ENCODE measurements around the gene DEGS2.

DEGS2 gene

GRCh38 chr14:100176811-100177327, 17.4 kb upstream of the DEGS2 start:
- Histone ChIP-seq H3K4me3 (ENCODE audit: low read depth, low read length) (no peak overlapping the region), H3K27me3 (ENCODE audit: control insufficient read depth, insufficient read depth, low read length) (peaks cover 5% of the 10 kb centered on the region; the same call in 1 of the 2 replicates), H3K36me3 (ENCODE audit: control insufficient read depth, insufficient read depth, low read length) (no peaks in the 10 kb centered on the region), H3K9ac (ENCODE audit: low read length) (no peak overlapping the region), H3K4me1 (ENCODE audit: control insufficient read depth, insufficient read depth, low read length) (no peaks in the 10 kb centered on the region), H3K27ac (ENCODE audit: low read depth, low read length) (no peak overlapping the region), H3K9me3 (ENCODE audit: control insufficient read depth, insufficient read depth, low read depth, low read length) (no peaks in the 10 kb centered on the region)

DNA sequence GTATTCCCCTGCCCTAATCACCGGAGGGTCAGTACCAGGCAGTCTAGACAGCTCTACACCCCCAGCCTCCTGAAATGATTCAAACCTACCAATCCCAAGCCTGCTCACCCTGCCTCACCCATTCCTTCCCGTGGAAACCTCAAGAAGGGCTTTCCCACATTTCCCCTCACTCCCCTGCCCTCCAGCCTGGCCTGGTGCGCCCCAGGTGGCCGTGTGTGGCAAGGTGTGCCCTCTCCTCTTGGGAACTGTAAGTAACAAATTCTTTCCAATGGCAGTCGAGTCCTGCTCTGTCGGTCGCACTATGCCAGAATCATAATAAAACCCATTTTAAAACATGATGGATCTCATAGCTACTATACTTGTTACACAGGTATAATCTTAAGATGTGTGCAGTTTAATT, 13.9 kb upstream of the DEGS2 start:
- H3K36me3 ChIP-seq (ENCODE audit: control insufficient read depth, insufficient read depth, low read length), result no peaks in the 10 kb centered on the region

DNA sequence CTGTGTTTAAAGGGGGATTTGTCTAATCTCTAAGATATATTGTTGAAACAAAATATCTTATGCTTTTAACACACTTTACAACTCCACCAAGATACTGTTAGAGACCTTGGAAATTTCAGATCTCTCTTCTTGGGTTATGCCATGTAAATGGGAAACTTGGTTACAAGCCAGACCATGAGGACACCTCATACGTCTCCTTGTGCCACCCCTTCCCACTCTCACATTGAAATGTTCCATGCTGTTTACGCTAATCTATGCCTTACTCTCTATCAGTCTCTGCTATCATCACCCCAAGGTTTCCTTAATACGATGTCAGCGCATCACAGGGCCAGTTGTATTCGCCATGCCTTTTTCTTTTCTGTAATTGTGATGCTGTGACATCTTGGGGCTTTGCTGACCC, 13.4 kb upstream of the DEGS2 start:
- Histone ChIP-seq H3K9me3 (ENCODE audit: control insufficient read depth, insufficient read depth, low read depth, low read length) (no peaks in the 10 kb centered on the region), H3K4me3 (ENCODE audit: low read depth, low read length) (no peak overlapping the region), H3K4me1 (ENCODE audit: control insufficient read depth, insufficient read depth, low read length) (no peaks in the 10 kb centered on the region), H3K27ac (ENCODE audit: low read depth, low read length) (no peak overlapping the region), H3K9ac (ENCODE audit: low read length) (no peak overlapping the region), H3K36me3 (ENCODE audit: control insufficient read depth, insufficient read depth, low read length) (no peaks in the 10 kb centered on the region), H3K27me3 (ENCODE audit: control insufficient read depth, insufficient read depth, low read length) (peaks cover 8% of the 10 kb centered on the region; the same call in 1 of the 2 replicates)

More for the DNA sequence above, 13.9 kb upstream of the DEGS2 start:
- H3K4me1 ChIP-seq (ENCODE audit: control insufficient read depth, insufficient read depth, low read length), result no peaks in the 10 kb centered on the region
- H3K27ac ChIP-seq (ENCODE audit: low read depth, low read length), result no peak overlapping the region
- no peaks in the 10 kb centered on the region for H3K9me3 ChIP-seq (ENCODE audit: control insufficient read depth, insufficient read depth, low read depth, low read length)
- peaks cover 8% of the 10 kb centered on the region; the same call in 1 of the 2 replicates for H3K27me3 ChIP-seq (ENCODE audit: control insufficient read depth, insufficient read depth, low read length)
- no peak overlapping the region for H3K4me3 ChIP-seq (ENCODE audit: low read depth, low read length)
- H3K9ac ChIP-seq (ENCODE audit: low read length), result no peak overlapping the region

DNA sequence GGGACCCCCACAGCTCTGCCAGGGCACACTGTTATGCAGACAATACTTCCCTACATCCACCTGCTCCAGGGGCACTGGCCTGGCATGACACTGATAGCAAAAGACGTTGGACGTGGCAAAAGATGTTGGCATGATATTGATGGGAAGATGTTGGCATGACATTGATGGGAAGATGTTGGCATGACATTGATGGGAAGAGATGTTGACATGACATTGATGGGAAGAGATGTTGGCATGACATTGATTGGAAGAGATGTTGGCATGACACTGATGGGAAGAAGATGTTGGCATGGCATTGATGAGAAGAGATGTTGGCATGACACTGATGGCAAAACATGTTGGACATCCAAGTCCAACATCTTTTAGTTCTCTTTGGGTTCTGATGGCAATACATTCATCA, 11.4 kb upstream of the DEGS2 start:
- H3K27ac ChIP-seq (ENCODE audit: low read depth, low read length), result no peak overlapping the region
- H3K4me1 ChIP-seq (ENCODE audit: control insufficient read depth, insufficient read depth, low read length), result peaks cover 5% of the 10 kb centered on the region; the same call in 1 of the 2 replicates
- peaks cover 17% of the 10 kb centered on the region for H3K27me3 ChIP-seq (ENCODE audit: control insufficient read depth, insufficient read depth, low read length)
- no peaks in the 10 kb centered on the region for H3K36me3 ChIP-seq (ENCODE audit: control insufficient read depth, insufficient read depth, low read length)
- no peaks in the 10 kb centered on the region for H3K9me3 ChIP-seq (ENCODE audit: control insufficient read depth, insufficient read depth, low read depth, low read length)
- H3K4me3 ChIP-seq (ENCODE audit: low read depth, low read length), result no peak overlapping the region
- no peak overlapping the region for H3K9ac ChIP-seq (ENCODE audit: low read length)

DNA sequence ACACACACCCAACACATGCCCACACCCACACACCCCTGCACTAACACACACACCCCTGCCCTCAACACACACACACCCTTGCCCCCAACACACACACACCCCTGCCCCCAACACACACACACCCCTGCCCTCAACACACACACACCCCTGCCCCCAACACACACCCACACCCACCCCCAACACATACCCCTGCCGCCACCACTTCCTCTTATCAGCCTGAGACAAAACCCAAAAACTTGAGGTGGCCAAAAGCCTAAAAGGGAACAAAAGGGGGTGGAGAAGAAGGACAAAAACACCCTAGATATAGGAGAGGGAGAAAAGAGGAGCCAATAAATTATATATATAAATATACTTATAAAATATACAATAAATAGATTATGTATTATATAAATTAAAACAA, 9.1 kb upstream of the DEGS2 start:
- Histone ChIP-seq H3K4me1 (ENCODE audit: control insufficient read depth, insufficient read depth, low read length) (peaks cover 5% of the 10 kb centered on the region; the same call in 1 of the 2 replicates), H3K27me3 (ENCODE audit: control insufficient read depth, insufficient read depth, low read length) (peaks cover 36% of the 10 kb centered on the region), H3K4me3 (ENCODE audit: low read depth, low read length) (no peak overlapping the region), H3K9ac (ENCODE audit: low read length) (no peak overlapping the region), H3K36me3 (ENCODE audit: control insufficient read depth, insufficient read depth, low read length) (no peaks in the 10 kb centered on the region), H3K27ac (ENCODE audit: low read depth, low read length) (no peak overlapping the region), H3K9me3 (ENCODE audit: control insufficient read depth, insufficient read depth, low read depth, low read length) (no peaks in the 10 kb centered on the region)

DNA sequence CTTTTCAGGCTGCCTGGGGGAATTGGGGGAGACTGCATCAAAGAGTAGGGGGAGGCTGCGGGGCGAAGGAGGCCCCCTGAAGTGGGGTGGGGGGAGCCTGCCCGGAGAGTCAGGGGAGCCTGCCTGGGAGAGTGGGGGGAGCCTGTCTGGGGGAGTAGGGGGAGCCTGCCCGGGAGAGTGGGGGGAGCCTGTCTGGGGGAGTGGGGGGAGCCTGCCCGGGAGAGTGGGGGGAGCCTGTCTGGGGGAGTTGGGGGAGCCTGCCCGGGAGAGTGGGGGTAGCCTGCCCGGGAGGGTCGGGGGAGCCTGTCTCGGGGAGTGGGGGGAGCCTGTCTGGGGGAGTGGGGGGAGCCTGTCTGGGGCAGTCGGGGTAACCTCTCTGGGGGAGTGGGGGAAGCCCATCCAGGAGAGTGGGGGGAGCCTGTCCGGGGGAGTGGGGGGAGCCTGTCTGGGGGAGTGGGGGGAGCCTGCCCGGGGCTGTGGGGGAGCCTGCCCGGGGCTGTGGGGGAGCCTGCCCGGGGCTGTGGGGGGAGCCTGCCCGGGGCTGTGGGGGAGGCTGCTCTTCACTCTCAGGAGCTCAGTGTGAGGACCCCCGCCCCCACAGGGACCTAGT, 6.5 kb upstream of the DEGS2 start:
- H3K4me1 ChIP-seq (ENCODE audit: control insufficient read depth, insufficient read depth, low read length), result peaks cover 5% of the 10 kb centered on the region; the same call in 1 of the 2 replicates
- H3K9me3 ChIP-seq (ENCODE audit: control insufficient read depth, insufficient read depth, low read depth, low read length), result no peaks in the 10 kb centered on the region
- peak overlapping the region; percentile 45; the same call in 1 of the 2 replicates for H3K4me3 ChIP-seq (ENCODE audit: low read depth, low read length)
- no peaks in the 10 kb centered on the region for H3K36me3 ChIP-seq (ENCODE audit: control insufficient read depth, insufficient read depth, low read length)
- peaks cover 41% of the 10 kb centered on the region for H3K27me3 ChIP-seq (ENCODE audit: control insufficient read depth, insufficient read depth, low read length)
- no peak overlapping the region for H3K27ac ChIP-seq (ENCODE audit: low read depth, low read length)
- no peak overlapping the region for H3K9ac ChIP-seq (ENCODE audit: low read length)

GRCh38 chr14:100165376-100165775, 5.9 kb upstream of the DEGS2 start:
- Histone ChIP-seq H3K9ac (ENCODE audit: low read length) (no peak overlapping the region), H3K4me1 (ENCODE audit: control insufficient read depth, insufficient read depth, low read length) (peaks cover 5% of the 10 kb centered on the region; the same call in 1 of the 2 replicates), H3K4me3 (ENCODE audit: low read depth, low read length) (peak overlapping the region; percentile 10; the same call in 1 of the 2 replicates), H3K36me3 (ENCODE audit: control insufficient read depth, insufficient read depth, low read length) (no peaks in the 10 kb centered on the region), H3K27ac (ENCODE audit: low read depth, low read length) (no peak overlapping the region), H3K27me3 (ENCODE audit: control insufficient read depth, insufficient read depth, low read length) (peaks cover 47% of the 10 kb centered on the region), H3K9me3 (ENCODE audit: control insufficient read depth, insufficient read depth, low read depth, low read length) (no peaks in the 10 kb centered on the region)

GRCh38 chr14:100160534-100160916, 1.1 kb upstream of the DEGS2 start:
- H3K27me3 ChIP-seq (ENCODE audit: control insufficient read depth, insufficient read depth, low read length), result peaks cover 83% of the 10 kb centered on the region
- H3K9me3 ChIP-seq (ENCODE audit: control insufficient read depth, insufficient read depth, low read depth, low read length), result no peaks in the 10 kb centered on the region
- H3K4me1 ChIP-seq (ENCODE audit: control insufficient read depth, insufficient read depth, low read length), result no peaks in the 10 kb centered on the region
- H3K27ac ChIP-seq (ENCODE audit: low read depth, low read length), result no peak overlapping the region
- 0 out of 2 replicates have a peak overlapping the region, but pooled peaks have one; percentile 77 for H3K4me3 ChIP-seq (ENCODE audit: low read depth, low read length)
- no peaks in the 10 kb centered on the region for H3K36me3 ChIP-seq (ENCODE audit: control insufficient read depth, insufficient read depth, low read length)
- H3K9ac ChIP-seq (ENCODE audit: low read length), result no peak overlapping the region

GRCh38 chr14:100159865-100160533, 554 bp upstream of the DEGS2 start:
- Histone ChIP-seq H3K4me3 (ENCODE audit: low read depth, low read length) (peak overlapping the region; percentile 77), H3K9ac (ENCODE audit: low read length) (no peak overlapping the region), H3K36me3 (ENCODE audit: control insufficient read depth, insufficient read depth, low read length) (no peaks in the 10 kb centered on the region), H3K27me3 (ENCODE audit: control insufficient read depth, insufficient read depth, low read length) (peaks cover 78% of the 10 kb centered on the region), H3K4me1 (ENCODE audit: control insufficient read depth, insufficient read depth, low read length) (peaks cover 3% of the 10 kb centered on the region), H3K9me3 (ENCODE audit: control insufficient read depth, insufficient read depth, low read depth, low read length) (no peaks in the 10 kb centered on the region), H3K27ac (ENCODE audit: low read depth, low read length) (no peak overlapping the region)

DNA sequence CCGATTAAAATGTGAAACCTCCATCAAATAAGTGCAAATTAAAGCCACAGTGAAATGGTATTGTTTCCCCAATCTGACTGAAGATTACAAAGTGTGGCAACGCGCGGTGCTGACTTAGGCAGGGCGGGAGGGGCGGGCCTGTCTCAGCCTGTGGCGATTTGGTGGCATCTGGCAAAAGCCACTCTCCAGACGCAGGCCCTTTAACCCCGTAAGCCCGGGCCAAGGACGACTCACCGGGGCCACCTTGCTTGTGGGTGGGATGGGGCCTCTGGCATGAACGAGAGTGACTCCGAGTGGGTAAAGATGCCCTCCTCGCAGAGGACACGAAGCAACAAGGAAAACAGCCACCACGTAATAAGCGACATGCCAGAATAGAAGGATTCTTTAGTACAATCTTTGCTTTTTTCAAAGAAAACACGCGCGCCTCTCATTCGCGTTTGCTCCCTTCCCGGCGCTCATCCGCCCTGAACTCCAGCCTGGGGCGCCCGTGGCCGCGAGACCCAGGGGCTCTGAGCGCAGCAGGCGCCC, 815 bp downstream of the DEGS2 start:
- peak overlapping the region; percentile 77 for H3K4me3 ChIP-seq (ENCODE audit: low read depth, low read length)
- H3K27me3 ChIP-seq (ENCODE audit: control insufficient read depth, insufficient read depth, low read length), result peaks cover 67% of the 10 kb centered on the region
- H3K27ac ChIP-seq (ENCODE audit: low read depth, low read length), result no peak overlapping the region
- no peak overlapping the region for H3K9ac ChIP-seq (ENCODE audit: low read length)
- peaks cover 7% of the 10 kb centered on the region; the same call in 1 of the 2 replicates for H3K9me3 ChIP-seq (ENCODE audit: control insufficient read depth, insufficient read depth, low read depth, low read length)
- no peaks in the 10 kb centered on the region for H3K36me3 ChIP-seq (ENCODE audit: control insufficient read depth, insufficient read depth, low read length)
- peaks cover 3% of the 10 kb centered on the region for H3K4me1 ChIP-seq (ENCODE audit: control insufficient read depth, insufficient read depth, low read length)

Measured in HUES6 (cell line).